GM21367 (cell line): Measurements from ENCODE around the gene MBP.

Experiments
- ATAC-seq: cut with Tn5 transposase; IDR thresholded peaks from one replicate; pipeline ENCODE4 v1.9.1; 2021; ENCODE audit not compliant: unreplicated experiment

The MBP gene

GRCh38 chr18:77103187-77103850 lies 29.3 kb downstream of the MBP start:
- ATAC-seq: no peak

- peak; percentile 66 for ATAC-seq
Observed at GRCh38 chr18:77102259-77103040, 30.1 kb downstream of the MBP start.

GRCh38 chr18:77101410-77102258 lies 30.9 kb downstream of the MBP start:
- peak; percentile 31 for ATAC-seq

- ATAC-seq: no peak
Observed at GRCh38 chr18:77100751-77101355, 31.7 kb downstream of the MBP start.

- no peak for ATAC-seq
Observed at GRCh38 chr18:77099485-77100370, 32.9 kb downstream of the MBP start.

- no peak for ATAC-seq
Observed at GRCh38 chr18:77098538-77099174, 33.9 kb downstream of the MBP start.

GRCh38 chr18:77098029-77098428 lies 34.6 kb downstream of the MBP start:
- ATAC-seq: no peak

GRCh38 chr18:77096936-77097886 lies 35.4 kb downstream of the MBP start:
- ATAC-seq: no peak

GRCh38 chr18:77095391-77096371 lies 36.9 kb downstream of the MBP start:
- no peak for ATAC-seq

GRCh38 chr18:77093586-77093985 lies 39.0 kb downstream of the MBP start:
- ATAC-seq: no peak

GRCh38 chr18:77093067-77093430 lies 39.5 kb downstream of the MBP start:
- no peak for ATAC-seq

GRCh38 chr18:77092104-77093066 lies 40.2 kb downstream of the MBP start:
- ATAC-seq: no peak

GRCh38 chr18:77091366-77091765 lies 41.2 kb downstream of the MBP start:
- ATAC-seq: no peak

- ATAC-seq: no peak
Observed at GRCh38 chr18:77090546-77091174, 41.9 kb downstream of the MBP start.

- ATAC-seq: no peak
Observed at GRCh38 chr18:77089723-77090285, 42.8 kb downstream of the MBP start.
